Effector memory CD4-positive, alpha-beta T cell (primary cell): Measurements from ENCODE around the gene VSTM4.

ENCODE experiments used
- DNase-seq, 3 donors: peaks; one replicate each; pipeline ENCODE4 v3.0.0-alpha.2; 2020
- H3K27ac ChIP-seq: 2 replicates; pipeline ENCODE4 v1.7.0; 2013; ENCODE audit warnings: mild to moderate bottlenecking, low read length, moderate library complexity; ENCODE audit not compliant: insufficient read depth, poor library complexity, severe bottlenecking
- H3K27me3 ChIP-seq: replicated peaks from 2 replicates; pipeline ENCODE4 v1.7.0; 2013; ENCODE audit warnings: mild to moderate bottlenecking, low read length; ENCODE audit not compliant: insufficient read depth, control insufficient read depth, poor library complexity, severe bottlenecking
- H3K36me3 ChIP-seq: 2 replicates; pipeline ENCODE4 v1.7.0; 2013; ENCODE audit warnings: mild to moderate bottlenecking, low read length, moderate library complexity; ENCODE audit not compliant: control insufficient read depth, insufficient read depth
- H3K4me1 ChIP-seq: 2 replicates; pipeline ENCODE4 v1.7.0; 2013; ENCODE audit warnings: low read length, mild to moderate bottlenecking; ENCODE audit not compliant: control insufficient read depth, insufficient read depth, poor library complexity, severe bottlenecking
- H3K4me3 ChIP-seq: 2 replicates; pipeline ENCODE4 v1.7.0; 2013; ENCODE audit warnings: low read length, low read depth, mild to moderate bottlenecking; ENCODE audit not compliant: insufficient read depth, poor library complexity, severe bottlenecking
- H3K9me3 ChIP-seq: 2 replicates; pipeline ENCODE4 v1.7.0; 2013; ENCODE audit warnings: mild to moderate bottlenecking, low read length, moderate library complexity; ENCODE audit not compliant: control insufficient read depth

VSTM4 gene

GRCh38 chr10:49083261-49083660 is 32.1 kb downstream of the VSTM4 start:
- DNase-seq = no peak
- H3K27me3 ChIP-seq = no peaks in the 10 kb centered on the region
- H3K4me1 ChIP-seq = no peaks in the 10 kb centered on the region
- no peak overlapping the region for H3K27ac ChIP-seq
- no peak overlapping the region for H3K4me3 ChIP-seq
- H3K9me3 ChIP-seq = no peaks in the 10 kb centered on the region
- H3K36me3 ChIP-seq = no peaks in the 10 kb centered on the region

GRCh38 chr10:49082766-49083165 is 32.6 kb downstream of the VSTM4 start:
- Histone ChIP-seq H3K4me3 (no peak overlapping the region), H3K27ac (no peak overlapping the region), H3K9me3 (no peaks in the 10 kb centered on the region), H3K27me3 (no peaks in the 10 kb centered on the region), H3K36me3 (no peaks in the 10 kb centered on the region), H3K4me1 (no peaks in the 10 kb centered on the region)
- DNase-seq = no peak

GRCh38 chr10:49081547-49082275 is 33.6 kb downstream of the VSTM4 start:
- Histone ChIP-seq H3K27ac (no peak overlapping the region), H3K9me3 (no peaks in the 10 kb centered on the region), H3K4me1 (no peaks in the 10 kb centered on the region), H3K36me3 (no peaks in the 10 kb centered on the region), H3K27me3 (no peaks in the 10 kb centered on the region), H3K4me3 (no peak overlapping the region)
- no peak for DNase-seq

- no peaks in the 10 kb centered on the region for H3K36me3 ChIP-seq
- no peaks in the 10 kb centered on the region for H3K9me3 ChIP-seq
- H3K27ac ChIP-seq = no peak overlapping the region
- no peak overlapping the region for H3K4me3 ChIP-seq
- no peaks in the 10 kb centered on the region for H3K4me1 ChIP-seq
- H3K27me3 ChIP-seq = no peaks in the 10 kb centered on the region
- no peak for DNase-seq
Measured at GRCh38 chr10:49080965-49081364, 34.4 kb downstream of the VSTM4 start.

- Histone ChIP-seq H3K4me1 (no peaks in the 10 kb centered on the region), H3K27ac (no peak overlapping the region), H3K9me3 (no peaks in the 10 kb centered on the region), H3K4me3 (no peak overlapping the region), H3K36me3 (no peaks in the 10 kb centered on the region), H3K27me3 (no peaks in the 10 kb centered on the region)
- no peak for DNase-seq
Measured at GRCh38 chr10:49080071-49080470, 35.3 kb downstream of the VSTM4 start.

GRCh38 chr10:49079499-49079898 is 35.8 kb downstream of the VSTM4 start:
- H3K4me3 ChIP-seq = no peak overlapping the region
- no peaks in the 10 kb centered on the region for H3K4me1 ChIP-seq
- H3K36me3 ChIP-seq = no peaks in the 10 kb centered on the region
- no peaks in the 10 kb centered on the region for H3K9me3 ChIP-seq
- no peaks in the 10 kb centered on the region for H3K27me3 ChIP-seq
- DNase-seq = no peak
- no peak overlapping the region for H3K27ac ChIP-seq

GRCh38 chr10:49079072-49079471 is 36.2 kb downstream of the VSTM4 start:
- no peak for DNase-seq
- no peaks in the 10 kb centered on the region for H3K9me3 ChIP-seq
- no peaks in the 10 kb centered on the region for H3K36me3 ChIP-seq
- H3K4me1 ChIP-seq = no peaks in the 10 kb centered on the region
- no peaks in the 10 kb centered on the region for H3K27me3 ChIP-seq
- H3K27ac ChIP-seq = no peak overlapping the region
- H3K4me3 ChIP-seq = no peak overlapping the region

GRCh38 chr10:49078433-49078832 is 36.9 kb downstream of the VSTM4 start:
- Histone ChIP-seq H3K9me3 (no peaks in the 10 kb centered on the region), H3K27me3 (no peaks in the 10 kb centered on the region), H3K4me1 (no peaks in the 10 kb centered on the region), H3K4me3 (no peak overlapping the region), H3K36me3 (no peaks in the 10 kb centered on the region), H3K27ac (no peak overlapping the region)
- no peak for DNase-seq

- no peaks in the 10 kb centered on the region for H3K27me3 ChIP-seq
- no peak overlapping the region for H3K27ac ChIP-seq
- no peak for DNase-seq
- H3K36me3 ChIP-seq = no peaks in the 10 kb centered on the region
- no peak overlapping the region for H3K4me3 ChIP-seq
- no peaks in the 10 kb centered on the region for H3K4me1 ChIP-seq
- H3K9me3 ChIP-seq = no peaks in the 10 kb centered on the region
Measured at GRCh38 chr10:49076741-49077521, 38.4 kb downstream of the VSTM4 start.

GRCh38 chr10:49076319-49076718 is 39.0 kb downstream of the VSTM4 start:
- no peak for DNase-seq
- Histone ChIP-seq H3K4me1 (no peaks in the 10 kb centered on the region), H3K9me3 (no peaks in the 10 kb centered on the region), H3K27me3 (no peaks in the 10 kb centered on the region), H3K27ac (no peak overlapping the region), H3K36me3 (no peaks in the 10 kb centered on the region), H3K4me3 (no peak overlapping the region)
